HG02970 (cell line): ENCODE data around the gene RPTOR.
"Not testable (repeated sequence)": the region's sequence is repeated elsewhere in the genome, so short reads cannot be mapped to it uniquely, and the experiment has no call there.

Experiments
- ATAC-seq: cut with Tn5 transposase; IDR thresholded peaks from one replicate; pipeline ENCODE4 v1.9.1; 2021; ENCODE audit warnings: mild to moderate bottlenecking, moderate library complexity, moderate number of reproducible peaks; ENCODE audit not compliant: unreplicated experiment, low FRiP score

The RPTOR gene

GRCh38 chr17:80789356-80789902 is 244.8 kb downstream of the RPTOR start:
- ATAC-seq, result no peak

GRCh38 chr17:80790021-80790765 is 245.6 kb downstream of the RPTOR start:
- ATAC-seq, result no peak

GRCh38 chr17:80790981-80791742 is 246.5 kb downstream of the RPTOR start:
- ATAC-seq, result no peak

GRCh38 chr17:80791758-80792284 is 247.2 kb downstream of the RPTOR start:
- ATAC-seq, result no peak

- no peak for ATAC-seq
Measured at GRCh38 chr17:80792373-80792781, 247.7 kb downstream of the RPTOR start.

- no peak for ATAC-seq
Measured at GRCh38 chr17:80793421-80793820, 248.8 kb downstream of the RPTOR start.

GRCh38 chr17:80793851-80794267 is 249.2 kb downstream of the RPTOR start:
- no peak for ATAC-seq

GRCh38 chr17:80794281-80795089 is 249.8 kb downstream of the RPTOR start:
- ATAC-seq, result no peak

- ATAC-seq, result no peak
Measured at GRCh38 chr17:80795090-80795580, 250.5 kb downstream of the RPTOR start.

- no peak for ATAC-seq
Measured at GRCh38 chr17:80795754-80796153, 251.1 kb downstream of the RPTOR start.

- ATAC-seq, result no peak
Measured at GRCh38 chr17:80796430-80796861, 251.8 kb downstream of the RPTOR start.

- not testable (repeated sequence) for ATAC-seq
Measured at GRCh38 chr17:80797222-80797621, 252.6 kb downstream of the RPTOR start.

- ATAC-seq, result no peak
Measured at GRCh38 chr17:80797741-80798594, 253.3 kb downstream of the RPTOR start.

- ATAC-seq, result no peak
Measured at GRCh38 chr17:80798595-80799537, 254.2 kb downstream of the RPTOR start.

- no peak for ATAC-seq
Measured at GRCh38 chr17:80799538-80800480, 255.2 kb downstream of the RPTOR start.

GRCh38 chr17:80800481-80801391 is 256.1 kb downstream of the RPTOR start:
- ATAC-seq, result no peak
